ENCODE measurements around the gene AGR2.

Gene AGR2

DNA sequence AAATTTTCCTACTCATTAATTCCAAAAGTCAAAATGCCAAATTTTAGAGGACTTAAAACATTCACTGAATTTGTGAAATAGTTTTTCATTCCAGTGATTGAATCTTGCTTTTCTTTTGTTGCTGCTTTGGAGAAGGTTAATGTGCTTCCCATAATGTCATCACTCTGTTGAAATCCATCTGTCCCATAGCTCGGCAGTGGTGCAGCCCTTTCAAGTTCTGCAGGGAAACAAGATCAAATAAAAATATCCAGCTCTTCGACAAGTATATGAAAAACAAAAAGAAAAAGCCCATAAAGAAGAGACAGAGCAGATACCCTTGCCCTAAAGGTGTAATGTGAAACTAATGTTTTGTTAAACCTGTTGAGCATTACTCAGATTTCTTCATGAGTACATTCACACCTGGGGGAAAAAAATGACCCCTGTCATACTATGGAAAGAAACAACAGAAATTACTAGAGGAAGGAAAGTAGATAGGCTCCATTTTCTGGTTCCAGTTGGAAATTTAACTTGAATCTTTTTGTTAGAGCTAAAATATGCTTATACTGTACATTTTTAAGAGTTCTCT, 41.9 kb upstream of the AGR2 start:
- no peak overlapping the region for H3K4me3 ChIP-seq (ENCODE audit: low read depth, low read length)
- DNase-seq (ENCODE audit: low read depth) = no peak
- TF ChIP-seq, protein P1, sequence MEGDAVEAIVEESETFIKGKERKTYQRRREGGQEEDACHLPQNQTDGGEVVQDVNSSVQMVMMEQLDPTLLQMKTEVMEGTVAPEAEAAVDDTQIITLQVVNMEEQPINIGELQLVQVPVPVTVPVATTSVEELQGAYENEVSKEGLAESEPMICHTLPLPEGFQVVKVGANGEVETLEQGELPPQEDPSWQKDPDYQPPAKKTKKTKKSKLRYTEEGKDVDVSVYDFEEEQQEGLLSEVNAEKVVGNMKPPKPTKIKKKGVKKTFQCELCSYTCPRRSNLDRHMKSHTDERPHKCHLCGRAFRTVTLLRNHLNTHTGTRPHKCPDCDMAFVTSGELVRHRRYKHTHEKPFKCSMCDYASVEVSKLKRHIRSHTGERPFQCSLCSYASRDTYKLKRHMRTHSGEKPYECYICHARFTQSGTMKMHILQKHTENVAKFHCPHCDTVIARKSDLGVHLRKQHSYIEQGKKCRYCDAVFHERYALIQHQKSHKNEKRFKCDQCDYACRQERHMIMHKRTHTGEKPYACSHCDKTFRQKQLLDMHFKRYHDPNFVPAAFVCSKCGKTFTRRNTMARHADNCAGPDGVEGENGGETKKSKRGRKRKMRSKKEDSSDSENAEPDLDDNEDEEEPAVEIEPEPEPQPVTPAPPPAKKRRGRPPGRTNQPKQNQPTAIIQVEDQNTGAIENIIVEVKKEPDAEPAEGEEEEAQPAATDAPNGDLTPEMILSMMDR (IDR thresholded peaks at IDR 0.05; ENCODE audit: insufficient read depth, low read depth, low read length, missing control alignments) = no peak

DNA sequence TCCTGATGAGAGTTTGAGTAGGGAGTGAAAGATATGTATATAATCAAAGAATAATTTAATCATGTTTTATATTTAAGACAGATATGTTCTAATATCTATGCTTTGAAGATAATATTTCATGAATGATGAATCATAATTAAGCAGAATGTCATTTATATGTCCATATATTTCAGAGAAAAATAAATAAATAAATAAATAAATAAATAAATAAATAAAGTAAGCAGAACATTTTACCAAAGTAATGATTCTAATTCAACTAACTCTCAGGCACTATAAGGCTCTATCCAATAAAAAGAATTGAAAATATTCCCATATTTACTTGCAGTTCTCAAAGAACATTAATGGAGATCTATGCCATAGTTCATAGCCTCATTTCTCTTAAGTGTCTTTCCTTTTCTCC, 40.9 kb upstream of the AGR2 start:
- TF ChIP-seq, protein P1 (IDR thresholded peaks at IDR 0.05; ENCODE audit: insufficient read depth, low read depth, low read length, missing control alignments) = no peak
- no peak for DNase-seq (ENCODE audit: low read depth)
- no peak overlapping the region for H3K4me3 ChIP-seq (ENCODE audit: low read depth, low read length)

DNA sequence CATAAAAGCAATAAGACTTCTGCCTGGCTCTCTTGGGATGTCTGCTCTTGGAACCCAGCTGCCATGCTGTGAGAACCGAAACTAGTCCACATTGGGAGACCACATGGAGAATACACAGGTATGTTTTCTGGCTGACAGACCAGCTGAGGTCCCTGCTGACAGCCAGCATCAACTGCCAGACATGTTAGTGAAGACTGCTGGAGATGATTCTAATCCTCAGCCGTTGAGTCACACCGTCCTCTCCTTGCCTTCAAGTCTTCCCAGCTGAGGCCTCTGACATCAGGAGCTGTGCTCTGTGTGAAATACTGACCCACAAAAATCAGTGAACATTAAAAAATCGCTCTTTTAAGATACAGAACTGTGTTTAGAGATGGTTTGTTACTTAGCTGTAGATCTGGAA, 36.9 kb upstream of the AGR2 start:
- DNase-seq (ENCODE audit: low read depth) = no peak
- no peak overlapping the region for H3K4me3 ChIP-seq (ENCODE audit: low read depth, low read length)
- TF ChIP-seq, protein P1 (IDR thresholded peaks at IDR 0.05; ENCODE audit: insufficient read depth, low read depth, low read length, missing control alignments) = no peak

DNA sequence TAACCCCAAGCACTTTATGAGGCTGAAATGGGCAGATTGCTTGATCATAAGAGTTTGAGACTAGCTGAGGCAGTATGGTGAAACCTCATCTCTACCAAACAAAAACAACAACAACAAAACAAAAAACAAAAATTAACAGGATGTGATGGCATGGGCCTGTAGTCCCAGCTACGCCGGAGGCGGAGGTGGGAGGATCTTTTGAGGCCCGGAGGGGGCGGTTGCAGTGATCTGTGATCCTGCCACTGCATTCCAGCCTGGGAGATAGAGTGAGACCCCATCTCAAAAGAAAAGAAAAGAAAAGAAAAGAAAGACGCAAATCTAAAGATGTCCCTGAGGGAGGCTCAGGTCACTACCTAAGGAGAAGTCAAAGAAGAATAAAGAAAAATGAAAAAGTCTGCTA, 35.3 kb upstream of the AGR2 start:
- TF ChIP-seq, protein P1 (IDR thresholded peaks at IDR 0.05; ENCODE audit: insufficient read depth, low read depth, low read length, missing control alignments) = no peak
- no peak for DNase-seq (ENCODE audit: low read depth)
- no peak overlapping the region for H3K4me3 ChIP-seq (ENCODE audit: low read depth, low read length)

DNA sequence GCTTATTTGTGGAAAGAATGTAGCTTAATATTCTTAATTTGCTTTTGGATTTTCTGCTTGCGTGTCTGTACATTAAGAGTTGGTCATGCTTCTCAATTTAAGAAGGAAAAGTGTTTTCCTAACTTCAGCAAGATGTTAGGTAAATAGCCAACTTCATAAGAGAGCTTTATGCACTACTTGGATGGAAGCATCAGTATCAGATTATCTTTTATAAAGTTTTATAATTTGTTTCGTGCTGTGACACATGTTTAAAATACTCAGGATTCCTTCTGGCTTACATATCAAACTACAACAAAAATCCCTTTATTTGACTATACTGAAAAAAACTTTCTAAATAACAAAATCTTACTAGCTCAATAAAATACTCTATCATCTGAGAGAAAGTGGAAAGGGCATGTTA, 34.8 kb upstream of the AGR2 start:
- TF ChIP-seq, protein P1 (IDR thresholded peaks at IDR 0.05; ENCODE audit: insufficient read depth, low read depth, low read length, missing control alignments) = no peak
- DNase-seq (ENCODE audit: low read depth) = no peak
- H3K4me3 ChIP-seq (ENCODE audit: low read depth, low read length) = no peak overlapping the region

DNA sequence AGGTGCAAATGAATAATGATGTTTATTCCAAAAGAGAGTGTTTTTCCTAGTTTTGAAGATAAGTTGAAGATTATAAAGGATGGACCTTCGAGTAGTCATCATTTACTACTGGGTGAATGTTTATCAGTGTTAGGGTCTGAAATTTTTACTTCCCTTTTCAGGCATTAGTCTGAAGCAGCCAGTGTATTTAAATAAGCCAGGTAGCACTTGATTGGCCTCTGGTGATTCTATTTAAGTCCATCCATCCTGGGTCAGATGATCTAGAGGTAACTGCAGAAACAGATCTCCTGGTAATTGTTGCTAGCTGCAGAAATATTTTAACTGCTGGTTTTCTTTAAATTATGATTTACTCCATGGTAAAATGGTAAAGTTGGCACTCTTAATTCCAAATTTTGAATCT, 34.1 kb upstream of the AGR2 start:
- no peak for DNase-seq (ENCODE audit: low read depth)
- no peak overlapping the region for H3K4me3 ChIP-seq (ENCODE audit: low read depth, low read length)
- TF ChIP-seq, protein P1 (IDR thresholded peaks at IDR 0.05; ENCODE audit: insufficient read depth, low read depth, low read length, missing control alignments) = no peak

DNA sequence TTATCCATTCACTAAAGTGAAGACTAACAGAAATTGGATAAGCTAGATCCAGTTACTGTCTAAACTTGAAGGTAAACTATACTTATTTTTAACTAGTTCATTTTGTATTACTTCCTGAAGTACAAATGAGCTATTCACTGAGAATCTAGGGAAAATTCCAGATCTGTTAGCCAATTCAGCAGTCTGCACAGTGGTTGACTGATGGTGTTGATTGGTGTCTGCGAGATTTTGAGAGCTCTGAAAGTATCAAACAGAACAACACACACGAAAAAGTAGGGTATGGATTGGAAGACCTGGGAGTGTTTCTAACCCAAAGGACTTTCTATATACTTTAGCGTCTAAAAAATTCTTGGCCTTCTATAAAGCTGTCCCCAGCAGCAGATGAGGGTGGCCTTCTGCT, 33.6 kb upstream of the AGR2 start:
- no peak for DNase-seq (ENCODE audit: low read depth)
- no peak overlapping the region for H3K4me3 ChIP-seq (ENCODE audit: low read depth, low read length)
- TF ChIP-seq, protein P1 (IDR thresholded peaks at IDR 0.05; ENCODE audit: insufficient read depth, low read depth, low read length, missing control alignments) = no peak

Measured in GM12865 (cell line).